WTC11 (cell line): ENCODE data around the gene RAPGEF5. TPM values are rescaled to one million over a fixed set of nuclear protein-coding genes. Genes with fewer than 3 reads are reported as not detected.

ENCODE experiments used
- ATAC-seq: fragments of 200-7000 bp; cut with Tn5 transposase; 2 replicates; pipeline ENCODE4 v1.10.0; 2021; ENCODE audit warnings: mild to moderate bottlenecking, moderate library complexity
- CTCF ChIA-PET: fragments of 300-600 bp; sonication (Branson Sonifier 250); formaldehyde crosslinking; loops from one replicate; lab custom pipeline; 2021; ENCODE audit warnings: antibody characterized with exemption; lab: Charles Lee
- POLR2A ChIA-PET: fragments of 350-600 bp; sonication (Branson Sonifier 250); formaldehyde crosslinking; loops from one replicate; lab custom pipeline; 2021; ENCODE audit warnings: antibody characterized with exemption; lab: Charles Lee
- DNase-seq: peaks from one replicate; pipeline ENCODE4 v3.0.0; 2021; ENCODE audit warnings: low spot score
- H3K27ac Mint-ChIP-seq: 2 replicates; pipeline ENCODE4 v1.8.0; 2021; ENCODE audit warnings: mixed read lengths
- H3K27me3 Mint-ChIP-seq: 2 replicates; pipeline ENCODE4 v1.8.0; 2021; ENCODE audit warnings: low read depth, mild to moderate bottlenecking, moderate library complexity, mixed read lengths
- H3K36me3 Mint-ChIP-seq: 2 replicates; pipeline ENCODE4 v1.8.0; 2021; ENCODE audit warnings: mixed read lengths
- H3K4me1 Mint-ChIP-seq: 2 replicates; pipeline ENCODE4 v1.8.0; 2022; ENCODE audit warnings: mixed read lengths
- H3K4me3 Mint-ChIP-seq: 2 replicates; pipeline ENCODE4 v1.8.0; 2021; ENCODE audit warnings: mild to moderate bottlenecking, moderate library complexity, mixed read lengths
- H3K9me3 Mint-ChIP-seq: 2 replicates; pipeline ENCODE4 v1.8.0; 2021; ENCODE audit warnings: mixed read lengths
- ARID4B ChIP-seq: sonication (generic); formaldehyde crosslinking; IDR thresholded peaks from 2 replicates; pipeline ENCODE4 v1.8.0; 2023; ENCODE audit warnings: missing genetic modification reagents, mild to moderate bottlenecking, borderline replicate concordance
- CREB1 ChIP-seq: sonication (generic); formaldehyde crosslinking; IDR thresholded peaks from 2 replicates; pipeline ENCODE4 v1.8.0; 2023; ENCODE audit warnings: mild to moderate bottlenecking, missing genetic modification reagents
- CREM ChIP-seq: sonication (generic); formaldehyde crosslinking; IDR thresholded peaks from 2 replicates; pipeline ENCODE4 v1.8.1; 2022; ENCODE audit warnings: mild to moderate bottlenecking, missing genetic modification reagents, moderate library complexity
- E2F4 ChIP-seq: sonication (generic); formaldehyde crosslinking; IDR thresholded peaks from 2 replicates; pipeline ENCODE4 v1.8.1; 2022; ENCODE audit warnings: low read depth, mild to moderate bottlenecking, moderate library complexity, missing genetic modification reagents, borderline replicate concordance
- ETV6 ChIP-seq: sonication (generic); formaldehyde crosslinking; IDR thresholded peaks from 2 replicates; pipeline ENCODE4 v1.8.1; 2022; ENCODE audit warnings: mild to moderate bottlenecking, missing genetic modification reagents
- FOXJ3 ChIP-seq: sonication (generic); formaldehyde crosslinking; IDR thresholded peaks from 2 replicates; pipeline ENCODE4 v1.9.0; 2021; ENCODE audit warnings: missing genetic modification reagents, mild to moderate bottlenecking, borderline replicate concordance
- GABPB1 ChIP-seq: sonication (generic); formaldehyde crosslinking; IDR thresholded peaks from 2 replicates; pipeline ENCODE4 v1.8.1; 2023; ENCODE audit warnings: mild to moderate bottlenecking, missing genetic modification reagents
- IRF1 ChIP-seq: sonication (generic); formaldehyde crosslinking; IDR thresholded peaks from 2 replicates; pipeline ENCODE4 v1.8.0; 2023; ENCODE audit warnings: missing genetic modification reagents
- JAZF1 ChIP-seq: fragments of 250-450 bp; sonication (Bioruptor Pico); IDR thresholded peaks from 2 replicates; pipeline ENCODE4 v1.9.0; 2021; ENCODE audit warnings: moderate library complexity, mild to moderate bottlenecking, inconsistent platforms
- KAT7 ChIP-seq: sonication (generic); formaldehyde crosslinking; IDR thresholded peaks from 2 replicates; pipeline ENCODE4 v1.8.1; 2023; ENCODE audit warnings: missing genetic modification reagents, mild to moderate bottlenecking, borderline replicate concordance
- MYBL2 ChIP-seq: sonication (generic); formaldehyde crosslinking; IDR thresholded peaks from 2 replicates; pipeline ENCODE4 v1.8.1; 2023; ENCODE audit warnings: mild to moderate bottlenecking, moderate library complexity, missing genetic modification reagents
- NFATC4 ChIP-seq: fragments of 250-450 bp; sonication (Bioruptor Pico); IDR thresholded peaks from 2 replicates; pipeline ENCODE4 v1.9.0; 2021; ENCODE audit warnings: mild to moderate bottlenecking
- NR3C1 ChIP-seq: sonication (generic); formaldehyde crosslinking; conservative IDR thresholded peaks from 2 replicates; pipeline ENCODE4 v1.8.1; 2023; ENCODE audit warnings: low read depth, mild to moderate bottlenecking, missing genetic modification reagents
- OVOL2 ChIP-seq: fragments of 250-450 bp; sonication (Bioruptor Pico); IDR thresholded peaks from 2 replicates; pipeline ENCODE4 v1.9.0; 2021; ENCODE audit warnings: mild to moderate bottlenecking, borderline replicate concordance
- RELA ChIP-seq: sonication (generic); formaldehyde crosslinking; IDR thresholded peaks from 2 replicates; pipeline ENCODE4 v1.8.1; 2022; ENCODE audit warnings: missing genetic modification reagents, mild to moderate bottlenecking, borderline replicate concordance
- SMAD3 ChIP-seq: sonication (generic); formaldehyde crosslinking; IDR thresholded peaks from 2 replicates; pipeline ENCODE4 v1.8.0; 2022; ENCODE audit warnings: missing genetic modification reagents, mild to moderate bottlenecking, borderline replicate concordance
- SOX15 ChIP-seq: fragments of 250-450 bp; sonication (Bioruptor Pico); IDR thresholded peaks from 2 replicates; pipeline ENCODE4 v1.9.0; 2021; ENCODE audit warnings: mild to moderate bottlenecking
- ZBTB21 ChIP-seq: sonication (generic); formaldehyde crosslinking; IDR thresholded peaks from 2 replicates; pipeline ENCODE4 v1.8.1; 2023; ENCODE audit warnings: mild to moderate bottlenecking, missing genetic modification reagents, borderline replicate concordance
- ZNF138 ChIP-seq: sonication (generic); formaldehyde crosslinking; conservative IDR thresholded peaks from 2 replicates; pipeline ENCODE4 v1.8.1; 2022; ENCODE audit warnings: mild to moderate bottlenecking, moderate library complexity, missing genetic modification reagents
- ZNF232 ChIP-seq: sonication (generic); formaldehyde crosslinking; IDR thresholded peaks from 2 replicates; pipeline ENCODE4 v1.8.0; 2022; ENCODE audit warnings: mild to moderate bottlenecking, missing genetic modification reagents
- ZNF281 ChIP-seq: sonication (generic); formaldehyde crosslinking; IDR thresholded peaks from 2 replicates; pipeline ENCODE4 v1.8.0; 2023; ENCODE audit warnings: mild to moderate bottlenecking, missing genetic modification reagents
- ZNF423 ChIP-seq: fragments of 250-450 bp; sonication (Bioruptor Pico); IDR thresholded peaks from 2 replicates; pipeline ENCODE4 v2.1.2; 2022; ENCODE audit warnings: mild to moderate bottlenecking, moderate library complexity
- ZNF671 ChIP-seq: fragments of 250-450 bp; sonication (Bioruptor Pico); IDR thresholded peaks from 2 replicates; pipeline ENCODE4 v1.8.0; 2021; ENCODE audit warnings: mild to moderate bottlenecking
- total RNA-seq: library from RNA; stranded (reverse); gene quantifications from 3 replicates; pipeline ENCODE4 v1.2.3, GENCODE V29; 2021

Gene RAPGEF5
- total RNA-seq, 1 experiment from 2014 or later, result 12.3 TPM

- no peak for TF ChIP-seq E2F4 (CRISPR knock-in tag)
- no peak for TF ChIP-seq RELA
- no peak for TF ChIP-seq NR3C1 (CRISPR knock-in tag)
- no peak for TF ChIP-seq CREM (CRISPR knock-in tag)
- TF ChIP-seq SMAD3 (CRISPR knock-in tag), result no peak
Observed at GRCh38 chr7:22219036-22219435, 137.9 kb downstream of the RAPGEF5 start (continued).

GRCh38 chr7:22216832-22217475 lies 140.0 kb downstream of the RAPGEF5 start:
- peaks cover 26% of the 10 kb centered on the region for H3K4me1 Mint-ChIP-seq
- no peak overlapping the region for H3K4me3 Mint-ChIP-seq
- CTCF ChIA-PET, result interaction anchor here (1.2 kb wide), 1 partner anchor 107 kb away, joined by 5 read pairs; no protein-coding TSS in a partner anchor
- peaks cover 5% of the 10 kb centered on the region for H3K36me3 Mint-ChIP-seq
- POLR2A ChIA-PET, result no interaction called here
- TF ChIP-seq CREB1 (CRISPR knock-in tag), result no peak
- TF ChIP-seq ARID4B (CRISPR knock-in tag), result no peak
- TF ChIP-seq JAZF1 (CRISPR knock-in tag), result no peak
- no peak for TF ChIP-seq ZNF138 (CRISPR knock-in tag)
- TF ChIP-seq RELA, result no peak
- no peak for TF ChIP-seq NFATC4 (CRISPR knock-in tag)
- no peak for TF ChIP-seq MYBL2 (CRISPR knock-in tag)
- TF ChIP-seq ZNF281 (CRISPR knock-in tag), result no peak
- TF ChIP-seq ZNF232 (CRISPR knock-in tag), result no peak
- no peak for TF ChIP-seq ZNF671 (CRISPR knock-in tag)
- no peak for TF ChIP-seq ZBTB21 (CRISPR knock-in tag)
- no peak for TF ChIP-seq ZNF423 (CRISPR knock-in tag)
- no peak for TF ChIP-seq IRF1
- TF ChIP-seq CREM (CRISPR knock-in tag), result no peak
- TF ChIP-seq OVOL2 (CRISPR knock-in tag), result no peak
- TF ChIP-seq FOXJ3 (CRISPR knock-in tag), result no peak
- no peak for TF ChIP-seq SOX15 (CRISPR knock-in tag)
- TF ChIP-seq KAT7, result no peak
- TF ChIP-seq ETV6 (CRISPR knock-in tag), result no peak
- no peak for TF ChIP-seq GABPB1 (CRISPR knock-in tag)
- ATAC-seq (no peak), DNase-seq (no peak)
- peaks cover 5% of the 10 kb centered on the region for H3K9me3 Mint-ChIP-seq
- H3K27ac Mint-ChIP-seq, result no peak overlapping the region
- no peaks in the 10 kb centered on the region for H3K27me3 Mint-ChIP-seq
